ENCODE measurements around the gene CTH. TPM values are rescaled to one million over a fixed set of nuclear protein-coding genes. Genes with fewer than 3 reads are reported as not detected.

Gene CTH
- total and polyA plus RNA-seq, 12 donors: 1.5 to 3.4 (median 1.9) TPM

- intact Hi-C loops (cut with DNase I): no loop called here
- H3K4me1 ChIP-seq: no peaks in the 10 kb centered on the region
- H3K9me3 ChIP-seq: no peaks in the 10 kb centered on the region
- H3K27me3 ChIP-seq: no peaks in the 10 kb centered on the region
- TF ChIP-seq CTCF (IDR thresholded peaks at IDR 0.05): no peak
- no peak for DNase-seq
- no peak for ATAC-seq
- no peak overlapping the region for H3K4me3 ChIP-seq
- no peak overlapping the region for H3K27ac ChIP-seq
- WGBS, 2 donors: 92 to 95% methylated on average over 2 of the region's 2 CpGs
- no peaks in the 10 kb centered on the region for H3K36me3 ChIP-seq
Measured at GRCh38 chr1:70384542-70384941, 26.5 kb upstream of the CTH start.

DNA sequence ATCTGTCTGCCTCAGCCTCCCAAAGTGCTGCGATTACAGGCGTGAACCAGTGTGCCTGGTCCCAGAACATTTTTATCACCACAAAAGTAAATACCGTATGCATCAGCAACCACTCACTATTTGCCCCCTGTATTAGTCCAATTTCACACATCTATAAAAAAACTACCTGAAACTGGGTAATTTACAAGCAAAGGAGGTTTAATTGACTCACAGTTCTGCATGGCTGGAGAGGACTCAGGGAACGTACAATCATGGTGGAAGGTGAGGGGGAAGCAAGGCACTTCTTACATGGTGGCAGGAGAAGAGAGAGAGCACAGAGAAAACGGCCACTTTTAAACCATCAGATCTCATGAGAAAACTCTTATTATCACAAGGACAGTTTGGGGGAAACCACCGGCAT lies 25.6 kb upstream of the CTH start:
- ATAC-seq (no peak), DNase-seq (no peak)
- no peak overlapping the region for H3K4me3 ChIP-seq
- H3K36me3 ChIP-seq: no peaks in the 10 kb centered on the region
- no peaks in the 10 kb centered on the region for H3K9me3 ChIP-seq
- 89 to 91% methylated on average over 6 of the region's 6 CpGs for WGBS, 2 donors
- no peak for TF ChIP-seq CTCF (IDR thresholded peaks at IDR 0.05)
- H3K27ac ChIP-seq: no peak overlapping the region
- H3K4me1 ChIP-seq: no peaks in the 10 kb centered on the region
- intact Hi-C loops (cut with DNase I): no loop called here
- no peaks in the 10 kb centered on the region for H3K27me3 ChIP-seq

DNA sequence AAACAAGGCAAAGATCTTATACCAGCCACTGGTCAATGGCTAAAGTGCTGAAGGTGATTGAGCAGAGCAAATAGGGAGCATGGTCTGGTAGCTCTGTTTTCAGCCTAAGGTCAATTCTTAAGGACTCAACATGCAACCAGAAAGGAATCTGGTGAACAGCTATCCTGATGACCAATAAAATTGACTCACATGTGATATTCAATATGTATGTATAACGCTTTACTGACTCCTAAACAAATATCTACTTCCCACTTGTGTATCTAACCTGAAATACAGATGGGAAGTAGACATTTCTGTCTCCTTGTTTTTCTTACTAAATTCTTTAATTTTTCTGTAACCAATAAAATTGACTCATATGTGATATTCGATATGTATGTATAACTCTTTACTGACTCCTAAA lies 24.9 kb upstream of the CTH start:
- WGBS, 2 donors: 93 to 96% methylated on average over 2 of the region's 2 CpGs

DNA sequence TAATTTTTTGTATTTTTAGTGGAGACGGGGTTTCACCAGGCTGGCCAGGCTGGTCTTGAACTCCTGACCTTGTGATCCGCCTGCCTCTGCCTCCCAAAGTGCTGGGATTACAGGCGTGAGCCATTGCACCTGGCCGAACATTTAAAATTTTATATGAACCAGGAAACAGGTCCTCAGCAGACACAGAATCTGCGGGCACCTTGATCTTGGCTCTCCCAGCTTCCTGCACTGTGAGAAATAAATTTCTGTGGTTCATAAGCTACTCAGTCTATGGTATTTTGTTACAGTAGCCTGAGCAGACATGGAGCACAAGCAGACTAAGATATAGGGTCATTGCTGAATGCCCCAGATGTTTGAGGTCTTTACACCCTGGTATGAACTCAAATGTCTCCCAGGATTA lies 23.6 kb upstream of the CTH start:
- Histone ChIP-seq H3K27ac (no peak overlapping the region), H3K36me3 (no peaks in the 10 kb centered on the region), H3K4me1 (no peaks in the 10 kb centered on the region), H3K9me3 (no peaks in the 10 kb centered on the region), H3K27me3 (no peaks in the 10 kb centered on the region), H3K4me3 (no peak overlapping the region)
- WGBS, 2 donors: 91 to 95% methylated on average over 5 of the region's 5 CpGs
- TF ChIP-seq CTCF (IDR thresholded peaks at IDR 0.05): no peak
- intact Hi-C loops (cut with DNase I): no loop called here
- ATAC-seq (no peak), DNase-seq (no peak)

More for the DNA sequence above, 24.9 kb upstream of the CTH start:
- no peak overlapping the region for H3K4me3 ChIP-seq
- no peaks in the 10 kb centered on the region for H3K36me3 ChIP-seq
- ATAC-seq (no peak), DNase-seq (no peak)
- TF ChIP-seq CTCF (IDR thresholded peaks at IDR 0.05): no peak
- no peaks in the 10 kb centered on the region for H3K4me1 ChIP-seq
- no peak overlapping the region for H3K27ac ChIP-seq
- intact Hi-C loops (cut with DNase I): no loop called here
- H3K27me3 ChIP-seq: no peaks in the 10 kb centered on the region
- no peaks in the 10 kb centered on the region for H3K9me3 ChIP-seq

DNA sequence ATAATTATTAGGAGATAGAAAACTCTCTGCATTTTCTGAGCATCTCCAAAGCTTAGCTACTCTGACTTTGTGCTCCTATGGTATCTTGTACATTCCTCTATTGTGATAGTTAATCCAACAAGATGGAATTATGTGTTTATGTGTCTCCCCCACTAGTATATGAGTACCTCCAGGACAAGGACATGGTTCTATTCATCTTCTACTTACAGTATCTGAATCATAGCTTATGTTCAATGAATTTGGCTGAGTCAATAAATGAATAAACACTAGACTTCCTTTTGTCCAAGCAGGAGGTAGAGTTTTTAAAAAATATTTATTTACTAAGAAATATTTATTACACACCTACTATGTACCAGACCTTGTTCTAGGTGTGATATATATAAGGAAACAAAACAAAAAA lies 18.4 kb upstream of the CTH start:
- H3K4me3 ChIP-seq: no peak overlapping the region
- H3K27me3 ChIP-seq: no peaks in the 10 kb centered on the region
- no peak overlapping the region for H3K27ac ChIP-seq
- H3K4me1 ChIP-seq: no peaks in the 10 kb centered on the region
- intact Hi-C loops (cut with DNase I): no loop called here
- DNase-seq (no peak), ATAC-seq (no peak)
- no peak for TF ChIP-seq CTCF (IDR thresholded peaks at IDR 0.05)
- H3K9me3 ChIP-seq: no peaks in the 10 kb centered on the region
- no peaks in the 10 kb centered on the region for H3K36me3 ChIP-seq

Measured in heart right ventricle (tissue), 16 donors.